Gastroesophageal sphincter (tissue), 4 donors: ENCODE measurements around the gene F2RL2. TPM values are rescaled to one million over a fixed set of nuclear protein-coding genes. Genes with fewer than 3 reads are reported as not detected.

Experiments
- ATAC-seq: fragments of 150-250 bp; one replicate; pipeline ENCODE4 v1.9.1; 2016; ENCODE audit warnings: mild to moderate bottlenecking, moderate library complexity
- H3K27ac ChIP-seq, 4 donors: fragments of 200-600 bp; sonication (generic) in 3 of 4; 1 replicate in 3 of 4; 2 replicates in 1 of 4; pipeline ENCODE4 v1.5.1; 2016 to 2019
- H3K27me3 ChIP-seq: fragments of 200-600 bp; sonication (generic); one replicate; pipeline ENCODE4 v1.5.1; 2019
- H3K36me3 ChIP-seq, 2 donors: fragments of 200-600 bp; sonication (generic); one replicate each; pipeline ENCODE4 v1.5.1; 2019; ENCODE audit warnings: control low read depth in 1 of 2
- H3K4me1 ChIP-seq, 3 donors: fragments of 200-600 bp; sonication (generic); 1 replicate in 2 of 3; 2 replicates in 1 of 3; pipeline ENCODE4 v1.5.1; 2016 to 2019; ENCODE audit warnings: control low read depth in 2 of 3
- H3K4me3 ChIP-seq, 2 donors: fragments of 200-600 bp; sonication (generic); one replicate each; pipeline ENCODE4 v1.5.1; 2019; ENCODE audit warnings: mild to moderate bottlenecking in 1 of 2, moderate library complexity in 1 of 2
- H3K9me3 ChIP-seq, 3 donors: fragments of 200-600 bp; sonication (generic); one replicate each; pipeline ENCODE4 v1.5.1; 2017 to 2019; ENCODE audit warnings: control low read depth in 2 of 3
- EP300 ChIP-seq: sonication (generic); formaldehyde crosslinking; IDR thresholded peaks from one replicate; pipeline ENCODE4 v1.6.1; 2017; ENCODE audit warnings: antibody characterized with exemption, mild to moderate bottlenecking
- POLR2A ChIP-seq, 2 donors: fragments of 450-650 bp; IDR thresholded peaks; one replicate each; pipeline ENCODE4 v1.6.1; 2017; ENCODE audit warnings: antibody characterized with exemption in 2 of 2, mild to moderate bottlenecking in 2 of 2, moderate library complexity in 1 of 2
- POLR2AphosphoS5 ChIP-seq: sonication (generic); formaldehyde crosslinking; IDR thresholded peaks from one replicate; pipeline ENCODE4 v1.6.1; 2017; ENCODE audit warnings: antibody characterized with exemption
- WGBS, 2 donors: methylation state at CpG; one replicate each; pipeline ENCODE4 v1.1.5; 2018; ENCODE audit warnings: low coverage in 1 of 2; 5-methylcytosine and 5-hydroxymethylcytosine counted together
- total RNA-seq, 4 donors: library from RNA; depleted of rRNA; stranded (reverse); fragments of >200 nt; gene quantifications; one replicate each; pipeline ENCODE4 v1.1.0, GENCODE V29; 2016
- TF ChIP-seq, protein P1 (sequence below), 4 experiments: fragments of 200-600 bp in 2 of 4; fragments of 450-650 bp in 2 of 4; sonication (generic) in 1 of 4; IDR thresholded peaks; one replicate each; pipeline ENCODE4 v1.5.1; 2017 to 2019; ENCODE audit warnings: antibody characterized with exemption in 4 of 4, mild to moderate bottlenecking in 2 of 4, moderate library complexity in 2 of 4

The F2RL2 gene
- total RNA-seq, 4 donors from 2014 or later: 2.4 to 8.4 (median 5.1) TPM

DNA sequence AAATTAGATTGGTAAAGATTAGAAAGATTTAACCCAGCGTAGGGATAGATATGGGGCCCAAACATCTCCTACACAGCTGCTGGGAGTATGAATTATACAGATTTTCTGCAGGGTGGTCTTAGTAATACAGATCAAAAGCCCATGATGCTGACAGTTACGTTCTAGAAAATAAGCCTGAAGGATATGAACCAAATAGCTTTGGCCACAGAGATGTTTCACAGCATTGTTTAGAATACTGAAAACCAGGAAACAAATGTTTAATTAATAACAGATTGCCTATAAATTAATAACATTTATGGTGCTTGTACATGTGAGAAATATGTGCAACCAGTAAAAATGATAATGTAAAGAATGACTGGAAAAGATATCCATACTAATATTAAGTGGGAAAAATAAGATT is 24.7 kb downstream of the F2RL2 start:
- no peak for TF ChIP-seq EP300
- no peak for ATAC-seq
- Histone ChIP-seq H3K4me1 (no peaks in the 10 kb centered on the region), H3K27me3 (no peaks in the 10 kb centered on the region), H3K27ac (no peak overlapping the region), H3K4me3 (no peak overlapping the region), H3K36me3 (no peaks in the 10 kb centered on the region), H3K9me3 (no peaks in the 10 kb centered on the region)
- WGBS, 2 donors: 85 to 100% methylated on average over 1 to 2 of the region's 2 CpGs

DNA sequence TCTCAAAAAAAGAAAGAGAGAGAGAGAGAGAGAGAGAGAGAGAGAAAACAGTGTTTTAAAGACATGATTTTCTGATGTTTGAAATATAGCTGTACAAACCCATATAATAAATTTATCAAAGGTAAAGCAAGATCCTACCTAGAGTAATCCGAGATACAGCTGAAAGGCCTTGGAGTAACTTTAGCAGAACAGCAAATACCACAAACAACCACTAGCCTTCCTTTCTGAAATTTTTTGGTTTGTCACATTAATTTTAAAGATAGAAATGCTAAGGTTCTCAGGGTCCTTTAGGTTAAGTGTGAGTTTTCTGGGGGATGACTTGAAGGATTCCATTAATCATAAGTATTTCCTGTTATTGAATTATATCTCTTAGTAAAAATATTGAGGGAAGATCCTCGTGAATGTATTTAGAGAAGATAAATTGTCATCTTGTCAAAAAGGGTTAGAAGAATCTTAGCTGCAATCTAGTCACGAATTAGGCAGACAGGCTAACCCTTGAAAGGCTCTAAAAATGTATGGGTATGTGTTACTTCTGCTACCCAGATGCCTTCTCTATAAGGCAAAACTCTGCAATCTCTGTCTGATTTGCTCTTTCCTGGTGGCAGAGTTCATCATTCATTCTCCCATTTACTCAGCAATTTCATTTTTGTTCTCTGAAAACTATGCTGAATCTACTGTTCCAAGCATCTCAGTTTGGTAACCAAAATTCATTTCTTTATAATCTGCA is 27.3 kb downstream of the F2RL2 start:
- no peaks in the 10 kb centered on the region for H3K36me3 ChIP-seq
- ATAC-seq: no peak
- TF ChIP-seq POLR2A (IDR thresholded peaks at IDR 0.05) (no peak), EP300 (no peak), POLR2AphosphoS5 (no peak)
- TF ChIP-seq, protein P1, sequence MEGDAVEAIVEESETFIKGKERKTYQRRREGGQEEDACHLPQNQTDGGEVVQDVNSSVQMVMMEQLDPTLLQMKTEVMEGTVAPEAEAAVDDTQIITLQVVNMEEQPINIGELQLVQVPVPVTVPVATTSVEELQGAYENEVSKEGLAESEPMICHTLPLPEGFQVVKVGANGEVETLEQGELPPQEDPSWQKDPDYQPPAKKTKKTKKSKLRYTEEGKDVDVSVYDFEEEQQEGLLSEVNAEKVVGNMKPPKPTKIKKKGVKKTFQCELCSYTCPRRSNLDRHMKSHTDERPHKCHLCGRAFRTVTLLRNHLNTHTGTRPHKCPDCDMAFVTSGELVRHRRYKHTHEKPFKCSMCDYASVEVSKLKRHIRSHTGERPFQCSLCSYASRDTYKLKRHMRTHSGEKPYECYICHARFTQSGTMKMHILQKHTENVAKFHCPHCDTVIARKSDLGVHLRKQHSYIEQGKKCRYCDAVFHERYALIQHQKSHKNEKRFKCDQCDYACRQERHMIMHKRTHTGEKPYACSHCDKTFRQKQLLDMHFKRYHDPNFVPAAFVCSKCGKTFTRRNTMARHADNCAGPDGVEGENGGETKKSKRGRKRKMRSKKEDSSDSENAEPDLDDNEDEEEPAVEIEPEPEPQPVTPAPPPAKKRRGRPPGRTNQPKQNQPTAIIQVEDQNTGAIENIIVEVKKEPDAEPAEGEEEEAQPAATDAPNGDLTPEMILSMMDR (IDR thresholded peaks at IDR 0.05): no peak
- no peak overlapping the region for H3K27ac ChIP-seq
- 80 to 84% methylated on average over 3 of the region's 3 CpGs for WGBS, 2 donors
- no peaks in the 10 kb centered on the region for H3K4me1 ChIP-seq
- no peaks in the 10 kb centered on the region for H3K9me3 ChIP-seq
- no peak overlapping the region for H3K4me3 ChIP-seq
- no peaks in the 10 kb centered on the region for H3K27me3 ChIP-seq

DNA sequence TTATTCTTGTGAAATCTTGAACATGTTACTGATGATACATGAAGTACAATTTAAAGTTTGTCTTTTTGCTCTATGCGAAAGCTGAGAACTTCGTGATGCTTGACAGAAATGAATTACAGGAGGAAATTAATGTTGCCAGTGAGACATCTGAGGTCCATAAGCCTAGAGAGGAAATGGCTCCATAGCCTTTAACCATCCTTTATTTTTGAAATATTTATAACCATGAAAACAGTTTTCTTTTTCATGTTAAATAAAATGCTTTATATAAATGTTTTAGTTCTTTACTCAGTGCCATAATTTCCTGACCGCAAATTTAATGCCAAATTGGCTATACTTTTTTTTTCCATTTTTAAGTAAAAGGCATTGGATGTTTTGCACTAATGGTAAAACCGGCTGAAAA is 29.1 kb downstream of the F2RL2 start:
- Histone ChIP-seq H3K27me3 (no peaks in the 10 kb centered on the region), H3K9me3 (no peaks in the 10 kb centered on the region), H3K4me3 (no peak overlapping the region), H3K27ac (no peak overlapping the region), H3K36me3 (no peaks in the 10 kb centered on the region), H3K4me1 (no peaks in the 10 kb centered on the region)
- 60 to 62% methylated on average over 4 of the region's 4 CpGs for WGBS, 2 donors
- no peak for TF ChIP-seq POLR2A (IDR thresholded peaks at IDR 0.05)
- TF ChIP-seq POLR2AphosphoS5: no peak
- TF ChIP-seq EP300: no peak
- TF ChIP-seq, protein P1 (IDR thresholded peaks at IDR 0.05): no peak
- no peak for ATAC-seq

DNA sequence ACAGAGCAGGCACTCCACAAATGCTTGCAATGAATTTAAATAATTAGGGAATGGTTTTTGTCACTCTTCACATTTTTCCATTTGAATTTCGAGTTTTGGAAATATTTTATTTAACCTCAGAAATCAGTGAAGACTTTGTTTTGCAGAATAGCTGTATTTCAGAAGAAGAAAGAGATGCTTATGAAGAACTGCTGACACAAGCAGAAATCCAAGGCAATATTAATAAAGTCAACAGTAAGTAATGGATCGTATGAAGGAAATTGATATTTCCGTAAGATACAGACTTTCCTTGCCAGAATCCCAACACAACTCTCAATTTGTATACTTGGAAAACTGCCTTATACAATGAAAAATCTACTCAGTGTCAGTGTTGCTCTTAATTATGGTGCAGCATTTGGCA is 30.5 kb downstream of the F2RL2 start:
- no peak overlapping the region for H3K4me3 ChIP-seq
- TF ChIP-seq POLR2A (IDR thresholded peaks at IDR 0.05): no peak
- no peak for TF ChIP-seq EP300
- no peak for TF ChIP-seq POLR2AphosphoS5
- TF ChIP-seq, protein P1 (IDR thresholded peaks at IDR 0.05): no peak
- no peak overlapping the region for H3K27ac ChIP-seq
- WGBS, 2 donors: 41 to 44% methylated on average over 3 of the region's 3 CpGs
- H3K36me3 ChIP-seq: no peaks in the 10 kb centered on the region
- H3K4me1 ChIP-seq: no peaks in the 10 kb centered on the region
- no peaks in the 10 kb centered on the region for H3K27me3 ChIP-seq
- no peak for ATAC-seq
- H3K9me3 ChIP-seq: no peaks in the 10 kb centered on the region

DNA sequence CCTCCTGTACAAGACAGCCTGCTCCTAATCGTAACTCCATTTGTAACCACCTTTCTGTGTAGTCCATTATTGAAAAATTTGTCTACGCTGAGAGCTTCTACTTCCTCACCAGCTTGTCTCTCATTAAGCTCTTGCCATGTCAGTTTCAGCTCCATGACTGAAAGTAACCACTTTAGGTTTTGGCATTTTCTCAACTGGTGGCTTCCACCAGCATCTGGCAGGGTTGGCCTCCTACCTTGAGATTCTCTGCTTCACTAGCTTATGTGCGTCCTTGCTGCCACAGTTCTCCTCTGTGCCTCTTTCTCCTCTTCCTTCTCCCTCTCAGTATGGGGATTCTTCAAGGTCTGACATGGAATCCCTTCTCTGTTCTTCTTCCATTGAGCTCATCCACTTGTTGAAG is 31.8 kb downstream of the F2RL2 start:
- no peaks in the 10 kb centered on the region for H3K27me3 ChIP-seq
- H3K36me3 ChIP-seq: no peaks in the 10 kb centered on the region
- no peaks in the 10 kb centered on the region for H3K9me3 ChIP-seq
- H3K4me3 ChIP-seq: no peak overlapping the region
- no peak overlapping the region for H3K27ac ChIP-seq
- WGBS, 2 donors: 84 to 85% methylated on average over 3 of the region's 3 CpGs
- no peaks in the 10 kb centered on the region for H3K4me1 ChIP-seq
- ATAC-seq: no peak
- TF ChIP-seq POLR2AphosphoS5: no peak
- no peak for TF ChIP-seq EP300
- TF ChIP-seq, protein P1 (IDR thresholded peaks at IDR 0.05): no peak
- no peak for TF ChIP-seq POLR2A (IDR thresholded peaks at IDR 0.05)
